Panc1 (cell line): Measurements from ENCODE around the gene COL6A3. TPM values are rescaled to one million over a fixed set of nuclear protein-coding genes. Genes with fewer than 3 reads are reported as not detected.

Experiments used
- ATAC-seq: fragments of 200-7000 bp; cut with Tn5 transposase; 2 replicates; pipeline ENCODE4 v1.9.1; 2020; ENCODE audit warnings: mild to moderate bottlenecking, moderate library complexity
- BruUV-seq: library from RNA; stranded (reverse); fragments of 400-500 nt; replicated peaks from 2 replicates; lab custom pipeline; 2021; lab: Mats Ljungman, UMichigan
- CTCF ChIA-PET: fragments of 300-600 bp; sonication (Branson Sonifier 250); formaldehyde crosslinking; loops from one replicate; lab custom pipeline; 2022; ENCODE audit warnings: antibody characterized with exemption; lab: Charles Lee
- POLR2A ChIA-PET: fragments of 300-600 bp; sonication (Branson Sonifier 250); formaldehyde crosslinking; loops from one replicate; lab custom pipeline; 2022; ENCODE audit warnings: antibody characterized with exemption; lab: Charles Lee
- DNase-seq: peaks from one replicate; pipeline ENCODE4 v3.0.0-alpha.2; 2010; ENCODE audit warnings: low read depth, low spot score
- H3K27ac ChIP-seq: 2 replicates; pipeline ENCODE4 v1.5.1; 2011; ENCODE audit warnings: mild to moderate bottlenecking, low read length, inconsistent platforms
- H3K27me3 ChIP-seq: fragments of 200-500 bp; sonication (Bioruptor generic); 2 replicates; pipeline ENCODE4 v1.6.0; 2014; ENCODE audit warnings: low read length, inconsistent platforms; ENCODE audit not compliant: control insufficient read depth, insufficient read depth
- H3K36me3 ChIP-seq: fragments of 200-500 bp; sonication (Bioruptor generic); 2 replicates; pipeline ENCODE4 v1.5.1; 2014; ENCODE audit warnings: inconsistent platforms, mild to moderate bottlenecking, low read length, moderate library complexity; ENCODE audit not compliant: control insufficient read depth, insufficient read depth
- H3K4me1 ChIP-seq: 2 replicates; pipeline ENCODE4 v1.5.1; 2011; ENCODE audit warnings: inconsistent platforms, mild to moderate bottlenecking, low read length, moderate library complexity; ENCODE audit not compliant: control insufficient read depth, insufficient read depth
- H3K4me3 ChIP-seq, 2 experiments: 2 replicates each; pipeline ENCODE4 v1.5.1; 2011 to 2012; ENCODE audit warnings: low read depth in 2 of 2, low read length in 2 of 2, mild to moderate bottlenecking in 2 of 2, inconsistent platforms in 1 of 2, moderate library complexity in 1 of 2
- H3K9me3 ChIP-seq: fragments of 200-500 bp; sonication (Bioruptor generic); 2 replicates; pipeline ENCODE4 v1.5.1; 2014; ENCODE audit warnings: low read depth, mild to moderate bottlenecking, inconsistent platforms, low read length, moderate library complexity; ENCODE audit not compliant: control insufficient read depth, insufficient read depth
- CTCF ChIP-seq: fragments of 450-650 bp; IDR thresholded peaks from 2 replicates; pipeline ENCODE4 v1.5.1; 2017; ENCODE audit warnings: mild to moderate bottlenecking
- POLR2AphosphoS5 ChIP-seq: IDR thresholded peaks from 2 replicates; pipeline ENCODE4 v1.6.1; 2012; ENCODE audit warnings: mild to moderate bottlenecking, low read depth, low read length, moderate library complexity
- REST ChIP-seq, 2 experiments: IDR thresholded peaks; 2 replicates each; pipeline ENCODE4 v1.6.1; 2011 to 2012; ENCODE audit warnings: low read depth in 2 of 2, control low read depth in 1 of 2, low read length in 1 of 2, mild to moderate bottlenecking in 1 of 2, moderate library complexity in 1 of 2; ENCODE audit not compliant: insufficient read depth in 1 of 2
- SIN3A ChIP-seq: IDR thresholded peaks from 2 replicates; pipeline ENCODE4 v1.6.1; 2012; ENCODE audit warnings: low read depth, mild to moderate bottlenecking, low read length, moderate library complexity, borderline replicate concordance; ENCODE audit not compliant: insufficient read depth
- TCF7L2 ChIP-seq: IDR thresholded peaks from 2 replicates; pipeline ENCODE4 v1.6.1; 2011; ENCODE audit warnings: mild to moderate bottlenecking, low read depth, low read length, inconsistent platforms
- in situ Hi-C: cut with HindIII; loops from 2 replicates; pipeline ENCODE4 v1.10.0; 2016; ENCODE audit warnings: low sequenced_read_pairs, low pct_unique_long_range_greater_than_20kb
- intact Hi-C: fragments of 100-400 bp; cut with micrococcal nuclease; formaldehyde crosslinking; loops from one replicate; pipeline ENCODE4 v1.10.0; 2022; ENCODE audit not compliant: unreplicated experiment
- total RNA-seq: library from RNA; stranded (reverse); gene quantifications from one replicate; pipeline ENCODE4 v1.2.1, GENCODE V29; 2021; ENCODE audit not compliant: unreplicated experiment

The COL6A3 gene
- total RNA-seq, 1 experiment from 2014 or later: 0.69 TPM

- in situ Hi-C loops: no loop called here
- no TSS peak for BruUV-seq
- intact Hi-C loops: loop anchor here (5.0 kb wide), 1 partner anchor 241 kb away; no protein-coding TSS in a partner anchor
- H3K27me3 ChIP-seq: no peaks in the 10 kb centered on the region
- 0 out of 2 replicates have a peak, but pooled peaks cover 4% of the 10 kb centered on the region for H3K4me1 ChIP-seq
- CTCF ChIA-PET: no interaction called here
- POLR2A ChIA-PET: no interaction called here
- no peaks in the 10 kb centered on the region for H3K36me3 ChIP-seq
- DNase-seq (no peak), ATAC-seq (no peak)
- H3K27ac ChIP-seq: no peak overlapping the region
- TF ChIP-seq POLR2AphosphoS5 (no peak), CTCF (no peak)
- H3K4me3 ChIP-seq: no peak overlapping the region
- H3K9me3 ChIP-seq: no peaks in the 10 kb centered on the region
Measured at GRCh38 chr2:237412988-237413776, 782 bp downstream of the COL6A3 start.

GRCh38 chr2:237412646-237412987 is 1.3 kb downstream of the COL6A3 start:
- Histone ChIP-seq H3K9me3 (no peaks in the 10 kb centered on the region), H3K27ac (no peak overlapping the region), H3K4me1 (0 out of 2 replicates have a peak, but pooled peaks cover 4% of the 10 kb centered on the region), H3K4me3 (no peak overlapping the region), H3K27me3 (no peaks in the 10 kb centered on the region), H3K36me3 (no peaks in the 10 kb centered on the region)
- ATAC-seq: no peak
- intact Hi-C loops (loop anchor here (5.0 kb wide), 1 partner anchor 240 kb away; no protein-coding TSS in a partner anchor), in situ Hi-C loops (no loop called here)
- BruUV-seq: no TSS peak
- TF ChIP-seq POLR2AphosphoS5 (no peak), SIN3A (no peak), REST (IDR thresholded peaks at IDR 0.05; ENCODE audit: insufficient read depth in 1 of 2, low read depth in 2 of 2, low read length in 1 of 2) (no peak), TCF7L2 (no peak), CTCF (no peak)
- no peak for DNase-seq
- CTCF ChIA-PET: no interaction called here
- POLR2A ChIA-PET: no interaction called here
